OCI-LY7 (cell line): Measurements from ENCODE around the gene CNTN4. TPM values are rescaled to one million over a fixed set of nuclear protein-coding genes. Genes with fewer than 3 reads are reported as not detected.

Experiments
- BruUV-seq: library from RNA; stranded (reverse); fragments of 400-500 nt; replicated peaks from 2 replicates; lab custom pipeline; 2021; lab: Mats Ljungman, UMichigan
- CTCF ChIA-PET: fragments of 300-600 bp; sonication (Branson Sonifier 250); formaldehyde crosslinking; loops from one replicate; lab custom pipeline; 2022; ENCODE audit warnings: antibody characterized with exemption; ENCODE audit not compliant: unreplicated experiment; lab: Charles Lee
- POLR2A ChIA-PET: fragments of 300-600 bp; sonication (Branson Sonifier 250); formaldehyde crosslinking; loops from one replicate; lab custom pipeline; 2022; ENCODE audit warnings: antibody characterized with exemption; lab: Charles Lee
- DNase-seq: peaks from one replicate; pipeline ENCODE4 v3.0.0-alpha.2; 2015; ENCODE audit warnings: low spot score
- H2AFZ ChIP-seq: fragments of 200-600 bp; sonication (generic), shearing (Covaris generic); 2 replicates; pipeline ENCODE4 v1.6.1; 2014; ENCODE audit warnings: mild to moderate bottlenecking, antibody characterized with exemption, low read length, moderate library complexity
- H3K27ac ChIP-seq: fragments of 200-600 bp; sonication (generic); 2 replicates; pipeline ENCODE4 v1.5.1; 2014; ENCODE audit warnings: mixed run types, low read depth, mild to moderate bottlenecking, moderate library complexity, low read length, inconsistent platforms; ENCODE audit not compliant: poor library complexity, severe bottlenecking
- H3K36me3 ChIP-seq: fragments of 200-600 bp; sonication (generic); 2 replicates; pipeline ENCODE4 v1.6.1; 2014; ENCODE audit warnings: mild to moderate bottlenecking, antibody characterized with exemption, low read length, moderate library complexity, mixed read lengths; ENCODE audit not compliant: insufficient read depth
- H3K4me1 ChIP-seq: fragments of 200-600 bp; sonication (generic); 2 replicates; pipeline ENCODE4 v1.5.1; 2014; ENCODE audit warnings: mild to moderate bottlenecking, low read length; ENCODE audit not compliant: insufficient read depth, poor library complexity, severe bottlenecking
- H3K4me2 ChIP-seq: fragments of 200-600 bp; sonication (generic); 2 replicates; pipeline ENCODE4 v1.6.1; 2014; ENCODE audit warnings: mild to moderate bottlenecking, low read length
- H3K4me3 ChIP-seq: fragments of 200-600 bp; sonication (generic); 2 replicates; pipeline ENCODE4 v1.5.1; 2014; ENCODE audit warnings: mild to moderate bottlenecking, low read depth, low read length; ENCODE audit not compliant: poor library complexity, severe bottlenecking
- H3K79me2 ChIP-seq: fragments of 200-600 bp; sonication (generic); 2 replicates; pipeline ENCODE4 v1.6.1; 2016; ENCODE audit warnings: low read depth, mild to moderate bottlenecking, low read length, moderate library complexity, mixed read lengths; ENCODE audit not compliant: insufficient read depth
- H3K9me2 ChIP-seq: fragments of 200-600 bp; sonication (generic); 2 replicates; pipeline ENCODE4 v1.6.1; 2016; ENCODE audit warnings: mild to moderate bottlenecking, low read length, mixed read lengths; ENCODE audit not compliant: insufficient read depth
- H3K9me3 ChIP-seq: fragments of 200-600 bp; sonication (generic); 2 replicates; pipeline ENCODE4 v1.6.1; 2014; ENCODE audit warnings: mild to moderate bottlenecking, mixed run types, low read length, mixed read lengths
- H4K20me1 ChIP-seq: fragments of 200-600 bp; sonication (generic); 2 replicates; pipeline ENCODE4 v1.6.1; 2014; ENCODE audit warnings: mild to moderate bottlenecking, antibody characterized with exemption, low read length, moderate library complexity, mixed read lengths; ENCODE audit not compliant: insufficient read depth
- CTCF ChIP-seq: fragments of 200-600 bp; sonication (generic); conservative IDR thresholded peaks from 2 replicates; pipeline ENCODE4 v1.5.1; 2014; ENCODE audit warnings: mild to moderate bottlenecking, antibody characterized with exemption, low read length, moderate library complexity, mixed read lengths
- EZH2phosphoT487 ChIP-seq: fragments of 200-600 bp; sonication (generic); IDR thresholded peaks from 2 replicates; pipeline ENCODE4 v1.6.1; 2018; ENCODE audit warnings: low read depth, borderline replicate concordance, mild to moderate bottlenecking, mixed run types, antibody characterized with exemption, low read length, moderate library complexity, mixed read lengths
- intact Hi-C: fragments of 100-400 bp; cut with micrococcal nuclease; formaldehyde crosslinking; loops from one replicate; pipeline ENCODE4 v1.10.0; 2022; ENCODE audit not compliant: unreplicated experiment
- total RNA-seq, 2 experiments: library from RNA; depleted of rRNA in 1 of 2; stranded (reverse); fragments of >200 nt in 1 of 2; shearing (Covaris generic) in 1 of 2; gene quantifications; 2 replicates each; pipeline ENCODE4 v1.2.3, GENCODE V29; 2014 to 2022

The CNTN4 gene
- total RNA-seq, 2 experiments from 2014 or later: not detected

DNA sequence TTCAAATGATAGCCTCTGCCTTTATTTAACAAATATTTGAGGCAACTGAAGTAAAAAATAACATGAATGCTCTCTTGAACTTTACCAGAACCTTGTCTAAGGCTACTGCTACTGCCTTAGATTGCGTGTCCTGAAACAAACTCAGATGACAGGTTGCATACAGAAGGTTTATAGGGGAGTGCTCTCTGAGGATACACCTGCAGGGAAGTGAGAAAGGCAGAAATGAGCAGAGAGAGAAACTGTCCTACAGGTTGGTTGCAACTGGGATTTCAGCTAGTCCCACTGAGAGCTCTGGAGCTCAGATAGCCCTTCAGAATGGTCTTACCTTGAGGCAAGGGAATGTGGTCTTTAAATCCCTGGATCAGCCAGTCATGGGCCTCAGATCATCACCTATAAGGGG is 846.0 kb downstream of the CNTN4 start:
- Histone ChIP-seq H3K79me2 (no peaks in the 10 kb centered on the region), H3K27ac (no peak overlapping the region), H3K9me3 (no peaks in the 10 kb centered on the region), H3K9me2 (no peaks in the 10 kb centered on the region), H3K4me3 (no peak overlapping the region), H3K4me2 (no peak overlapping the region), H2AFZ (no peak overlapping the region), H3K4me1 (no peaks in the 10 kb centered on the region), H3K36me3 (no peaks in the 10 kb centered on the region), H4K20me1 (no peaks in the 10 kb centered on the region)
- BruUV-seq: no TSS peak
- CTCF ChIA-PET: no interaction called here
- POLR2A ChIA-PET: interaction anchor here (0.7 kb wide), 1 partner anchor 364 kb away, joined by 4 read pairs; no protein-coding TSS in a partner anchor
- no peak for TF ChIP-seq CTCF
- TF ChIP-seq EZH2phosphoT487: no peak
- no peak for DNase-seq
- intact Hi-C loops: no loop called here

GRCh38 chr3:2945121-2945520 is 846.5 kb downstream of the CNTN4 start:
- H3K9me2 ChIP-seq: no peaks in the 10 kb centered on the region
- no peaks in the 10 kb centered on the region for H3K4me1 ChIP-seq
- DNase-seq: no peak
- no peaks in the 10 kb centered on the region for H3K9me3 ChIP-seq
- intact Hi-C loops: no loop called here
- H3K4me3 ChIP-seq: no peak overlapping the region
- BruUV-seq: no TSS peak
- TF ChIP-seq EZH2phosphoT487 (no peak), CTCF (no peak)
- no peak overlapping the region for H3K4me2 ChIP-seq
- H2AFZ ChIP-seq: no peak overlapping the region
- H3K27ac ChIP-seq: no peak overlapping the region
- no peaks in the 10 kb centered on the region for H4K20me1 ChIP-seq
- ChIA-PET POLR2A (no interaction called here), CTCF (no interaction called here)
- H3K36me3 ChIP-seq: no peaks in the 10 kb centered on the region
- H3K79me2 ChIP-seq: no peaks in the 10 kb centered on the region

GRCh38 chr3:2947536-2947935 is 848.9 kb downstream of the CNTN4 start:
- CTCF ChIA-PET: no interaction called here

More at GRCh38 chr3:2947536-2947935, 848.9 kb downstream of the CNTN4 start:
- Histone ChIP-seq H3K27ac (no peak overlapping the region), H3K4me1 (no peaks in the 10 kb centered on the region), H3K79me2 (no peaks in the 10 kb centered on the region), H3K4me3 (no peak overlapping the region), H3K9me2 (no peaks in the 10 kb centered on the region), H4K20me1 (no peaks in the 10 kb centered on the region), H3K9me3 (no peaks in the 10 kb centered on the region), H2AFZ (no peak overlapping the region), H3K36me3 (no peaks in the 10 kb centered on the region), H3K4me2 (no peak overlapping the region)
- intact Hi-C loops: no loop called here
- POLR2A ChIA-PET: no interaction called here
- TF ChIP-seq EZH2phosphoT487 (no peak), CTCF (no peak)
- BruUV-seq: no TSS peak
- DNase-seq: no peak
